Stomach (tissue), 9 donors: ENCODE measurements around the gene HMGN5. TPM values are rescaled to one million over a fixed set of nuclear protein-coding genes. Genes with fewer than 3 reads are reported as not detected.

Source experiments
- DNase-seq, 2 donors: peaks; one replicate each; pipeline versions ENCODE4 v3.0.0 to v3.0.0-alpha.2; 2013 to 2019
- H3K27ac ChIP-seq, 5 donors: fragments of 200-600 bp in 4 of 5; sonication (generic) in 4 of 5; one replicate each; pipeline ENCODE4 v1.5.1; 2013 to 2019; ENCODE audit warnings: mild to moderate bottlenecking in 1 of 5, moderate library complexity in 1 of 5
- H3K27me3 ChIP-seq, 3 donors: fragments of 200-600 bp; sonication (generic); one replicate each; pipeline ENCODE4 v1.5.1; 2017 to 2019; ENCODE audit warnings: mixed run types in 1 of 3
- H3K36me3 ChIP-seq, 4 donors: fragments of 200-600 bp; sonication (generic); 1 replicate in 3 of 4; 2 replicates in 1 of 4; pipeline ENCODE4 v1.5.1; 2016 to 2019
- H3K4me1 ChIP-seq, 4 donors: fragments of 200-600 bp; sonication (generic); one replicate each; pipeline ENCODE4 v1.5.1; 2016 to 2019
- H3K4me3 ChIP-seq, 4 donors: fragments of 200-600 bp; sonication (generic) in 3 of 4; one replicate each; pipeline ENCODE4 v1.5.1; 2016 to 2019; ENCODE audit warnings: mild to moderate bottlenecking in 1 of 4
- H3K9me3 ChIP-seq, 4 donors: fragments of 200-600 bp; sonication (generic); one replicate each; pipeline ENCODE4 v1.5.1; 2016 to 2019
- EP300 ChIP-seq: sonication (generic); formaldehyde crosslinking; IDR thresholded peaks from one replicate; pipeline ENCODE4 v1.6.1; 2017; ENCODE audit warnings: antibody characterized with exemption
- POLR2A ChIP-seq, 4 donors: fragments of 450-650 bp; IDR thresholded peaks; one replicate each; pipeline ENCODE4 v1.6.1; 2016; ENCODE audit warnings: antibody characterized with exemption in 4 of 4, control low read depth in 2 of 4, mild to moderate bottlenecking in 1 of 4, moderate library complexity in 1 of 4
- POLR2AphosphoS5 ChIP-seq, 3 donors: sonication (generic); formaldehyde crosslinking; IDR thresholded peaks; one replicate each; pipeline ENCODE4 v1.6.1; 2016; ENCODE audit warnings: antibody characterized with exemption in 3 of 3
- WGBS, 5 donors: extraction: QIAGEN DNeasy Blood & Tissue Kit in 3 of 5; methylation state at CpG; one replicate each; pipeline versions ENCODE4 v1.1.5 to v1.1.7; 2013 to 2018; 5-methylcytosine and 5-hydroxymethylcytosine counted together
- intact Hi-C: fragments of 100-400 bp; cut with DNase I; formaldehyde crosslinking; loops from one replicate; pipeline ENCODE4 v1.15.1; 2023; ENCODE audit warnings: low total_unique reads
- polyA plus RNA-seq, 3 donors: library from polyadenylated mRNA; stranded (reverse); fragments of 200-250 nt; gene quantifications; one replicate each; pipeline ENCODE4 v1.2.3, GENCODE V29; 2013
- total RNA-seq, 5 donors: library from RNA; depleted of rRNA; stranded (reverse); fragments of >200 nt; gene quantifications; one replicate each; pipeline versions ENCODE4 v1.1.0 to v1.2.3, GENCODE V29; 2014 to 2016
- TF ChIP-seq, protein P1 (sequence below), 7 experiments: fragments of 450-650 bp in 4 of 7; fragments of 200-600 bp in 3 of 7; sonication (generic) in 3 of 7; IDR thresholded peaks; one replicate each; pipeline ENCODE4 v1.5.1; 2016 to 2019; ENCODE audit warnings: antibody characterized with exemption in 7 of 7, control low read depth in 2 of 7, mild to moderate bottlenecking in 1 of 7
- donor health status: healthy with polysubstance abuse.
- donor health status: Bipolar disorder and iron deficiency.
- donor health status: healthy.

Gene HMGN5
- total and polyA plus RNA-seq, 8 donors: 1.2 to 36.2 (median 10.7) TPM; not detected in 1

DNA sequence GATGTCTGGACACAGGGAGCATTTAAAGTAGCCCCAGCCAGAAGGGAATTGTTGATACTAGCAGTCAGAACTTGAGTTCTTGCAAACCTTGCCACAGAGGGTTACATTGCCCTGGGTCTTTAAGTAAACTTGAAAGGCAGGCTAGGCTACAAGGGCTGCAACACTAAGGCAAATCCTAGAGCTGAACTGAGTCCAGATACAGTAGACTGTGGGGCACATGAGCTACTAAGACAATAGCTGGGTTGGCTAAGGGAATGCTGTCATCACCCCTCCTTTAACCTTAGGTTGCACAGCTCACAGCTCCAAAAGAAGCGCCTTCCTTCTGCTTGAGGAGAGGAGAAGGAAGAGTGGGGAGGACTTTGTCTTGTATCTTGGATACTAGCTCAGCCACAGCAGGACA is 35.8 kb upstream of the HMGN5 start:
- peaks cover 0 to 20% (median 10%) of the 10 kb centered on the region in 4 donors for H3K36me3 ChIP-seq
- H3K9me3 ChIP-seq: peaks cover 0 to 15% (median 5%) of the 10 kb centered on the region in 4 donors
- 50 to 100% (median 83%) methylated on average over 1 of the region's 1 CpG for WGBS, 5 donors
- H3K4me3 ChIP-seq: no peak overlapping the region
- peaks cover 0 to 5% (median 0%) of the 10 kb centered on the region in 3 donors for H3K27me3 ChIP-seq
- no peak for TF ChIP-seq POLR2AphosphoS5 (IDR thresholded peaks at IDR 0.05)
- TF ChIP-seq, protein P1, sequence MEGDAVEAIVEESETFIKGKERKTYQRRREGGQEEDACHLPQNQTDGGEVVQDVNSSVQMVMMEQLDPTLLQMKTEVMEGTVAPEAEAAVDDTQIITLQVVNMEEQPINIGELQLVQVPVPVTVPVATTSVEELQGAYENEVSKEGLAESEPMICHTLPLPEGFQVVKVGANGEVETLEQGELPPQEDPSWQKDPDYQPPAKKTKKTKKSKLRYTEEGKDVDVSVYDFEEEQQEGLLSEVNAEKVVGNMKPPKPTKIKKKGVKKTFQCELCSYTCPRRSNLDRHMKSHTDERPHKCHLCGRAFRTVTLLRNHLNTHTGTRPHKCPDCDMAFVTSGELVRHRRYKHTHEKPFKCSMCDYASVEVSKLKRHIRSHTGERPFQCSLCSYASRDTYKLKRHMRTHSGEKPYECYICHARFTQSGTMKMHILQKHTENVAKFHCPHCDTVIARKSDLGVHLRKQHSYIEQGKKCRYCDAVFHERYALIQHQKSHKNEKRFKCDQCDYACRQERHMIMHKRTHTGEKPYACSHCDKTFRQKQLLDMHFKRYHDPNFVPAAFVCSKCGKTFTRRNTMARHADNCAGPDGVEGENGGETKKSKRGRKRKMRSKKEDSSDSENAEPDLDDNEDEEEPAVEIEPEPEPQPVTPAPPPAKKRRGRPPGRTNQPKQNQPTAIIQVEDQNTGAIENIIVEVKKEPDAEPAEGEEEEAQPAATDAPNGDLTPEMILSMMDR (IDR thresholded peaks at IDR 0.05): no peak
- no peak for TF ChIP-seq POLR2A (IDR thresholded peaks at IDR 0.05)
- TF ChIP-seq EP300: no peak
- no peaks in the 10 kb centered on the region for H3K4me1 ChIP-seq
- intact Hi-C loops: no loop called here
- no peak overlapping the region for H3K27ac ChIP-seq
- DNase-seq: no peak

DNA sequence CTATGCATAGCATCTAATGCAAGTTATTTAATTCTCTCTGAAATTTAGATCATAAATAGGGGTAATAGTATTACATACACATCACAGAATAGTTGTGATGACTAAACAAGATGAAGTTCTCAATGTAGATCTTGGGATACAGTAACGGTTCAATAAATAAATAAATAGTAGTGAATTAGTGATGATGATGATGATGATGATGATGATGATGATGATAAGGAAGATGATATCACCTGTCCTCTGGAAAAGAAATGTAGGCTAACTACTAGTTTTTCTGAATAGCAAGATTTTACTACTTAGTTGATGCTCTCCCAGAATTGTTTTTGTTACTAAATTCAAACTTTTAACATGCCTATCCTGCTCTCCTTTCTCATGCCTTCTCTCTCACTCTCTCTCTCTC is 30.5 kb upstream of the HMGN5 start:
- Histone ChIP-seq H3K27ac (no peak overlapping the region), H3K4me1 (peaks cover 0 to 8% (median 0%) of the 10 kb centered on the region in 4 donors), H3K4me3 (no peak overlapping the region), H3K9me3 (no peaks in the 10 kb centered on the region), H3K27me3 (no peaks in the 10 kb centered on the region), H3K36me3 (peaks cover 0 to 3% (median under 1%) of the 10 kb centered on the region in 4 donors)
- TF ChIP-seq, protein P1 (IDR thresholded peaks at IDR 0.05): no peak
- no peak for TF ChIP-seq POLR2AphosphoS5 (IDR thresholded peaks at IDR 0.05)
- TF ChIP-seq POLR2A (IDR thresholded peaks at IDR 0.05): no peak
- no peak for TF ChIP-seq EP300
- DNase-seq: no peak
- WGBS, 5 donors: 60 to 92% (median 78%) methylated on average over 1 of the region's 1 CpG
- intact Hi-C loops: no loop called here

DNA sequence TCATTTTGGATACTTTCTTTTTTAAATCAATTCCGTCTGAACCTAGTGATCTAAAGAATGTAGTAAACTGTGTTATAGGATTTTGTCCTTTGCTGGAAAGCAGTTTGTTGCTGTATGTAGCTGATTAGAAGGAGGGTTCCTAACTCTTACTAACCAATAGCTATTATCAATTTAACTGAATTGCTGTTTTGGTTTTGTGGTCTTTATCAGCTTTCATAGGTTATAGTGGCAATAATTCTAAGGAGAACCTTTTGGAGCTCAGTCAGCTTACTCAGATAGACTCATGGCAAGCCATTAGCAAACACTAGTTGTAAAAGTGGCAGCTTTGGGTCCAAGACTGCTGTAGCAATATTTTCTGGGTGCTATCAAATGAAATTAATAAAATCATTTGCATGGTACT is 29.8 kb upstream of the HMGN5 start:
- no peak for TF ChIP-seq POLR2AphosphoS5 (IDR thresholded peaks at IDR 0.05)
- TF ChIP-seq, protein P1 (IDR thresholded peaks at IDR 0.05): no peak
- Histone ChIP-seq H3K27ac (no peak overlapping the region), H3K36me3 (no peaks in the 10 kb centered on the region), H3K27me3 (no peaks in the 10 kb centered on the region), H3K4me3 (no peak overlapping the region), H3K9me3 (no peaks in the 10 kb centered on the region), H3K4me1 (peaks cover 0 to 8% (median 0%) of the 10 kb centered on the region in 4 donors)
- intact Hi-C loops: no loop called here
- DNase-seq: no peak
- WGBS, 5 donors: 43 to 84% (median 57%) methylated on average over 1 of the region's 1 CpG

DNA sequence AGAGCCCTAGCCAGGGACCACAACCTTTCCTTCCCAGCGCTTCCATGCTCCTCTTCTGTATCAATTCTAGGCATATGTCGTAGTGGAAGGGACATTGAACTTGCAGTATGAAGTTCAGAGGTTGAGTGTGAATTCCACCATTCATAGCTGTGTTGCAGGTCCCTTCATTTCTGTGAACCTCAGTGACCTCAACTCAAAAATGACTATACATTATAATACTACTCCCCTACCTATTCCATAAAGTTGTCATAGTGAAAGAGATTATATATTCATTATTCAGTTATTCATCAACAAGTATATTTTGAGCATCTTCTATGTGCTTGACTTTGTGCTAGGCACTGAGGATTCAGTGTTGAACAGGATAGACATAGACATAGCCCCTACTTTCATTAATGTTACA is 28.2 kb upstream of the HMGN5 start:
- Histone ChIP-seq H3K27ac (no peak overlapping the region), H3K4me3 (no peak overlapping the region), H3K9me3 (no peaks in the 10 kb centered on the region), H3K27me3 (no peaks in the 10 kb centered on the region), H3K36me3 (no peaks in the 10 kb centered on the region), H3K4me1 (peaks cover 0 to 8% (median 0%) of the 10 kb centered on the region in 4 donors)
- TF ChIP-seq, protein P1 (IDR thresholded peaks at IDR 0.05): no peak
- TF ChIP-seq EP300 (no peak), POLR2A (IDR thresholded peaks at IDR 0.05) (no peak), POLR2AphosphoS5 (IDR thresholded peaks at IDR 0.05) (no peak)
- WGBS, 5 donors: 66 to 100% (median 83%) methylated on average over 2 of the region's 2 CpGs
- intact Hi-C loops: no loop called here
- no peak for DNase-seq
